Measurements from ENCODE around the gene GULP1. TPM values are rescaled to one million over a fixed set of nuclear protein-coding genes. Genes with fewer than 3 reads are reported as not detected.
A peak's percentile ranks its signal among the peaks of the same experiment; 100 is the strongest.
"Not testable (repeated sequence)": the region's sequence is repeated elsewhere in the genome, so short reads cannot be mapped to it uniquely, and the experiment has no call there.

The GULP1 gene
- polyA plus RNA-seq, 3 donors = 51.1 to 66.6 (median 60.2) TPM

DNA sequence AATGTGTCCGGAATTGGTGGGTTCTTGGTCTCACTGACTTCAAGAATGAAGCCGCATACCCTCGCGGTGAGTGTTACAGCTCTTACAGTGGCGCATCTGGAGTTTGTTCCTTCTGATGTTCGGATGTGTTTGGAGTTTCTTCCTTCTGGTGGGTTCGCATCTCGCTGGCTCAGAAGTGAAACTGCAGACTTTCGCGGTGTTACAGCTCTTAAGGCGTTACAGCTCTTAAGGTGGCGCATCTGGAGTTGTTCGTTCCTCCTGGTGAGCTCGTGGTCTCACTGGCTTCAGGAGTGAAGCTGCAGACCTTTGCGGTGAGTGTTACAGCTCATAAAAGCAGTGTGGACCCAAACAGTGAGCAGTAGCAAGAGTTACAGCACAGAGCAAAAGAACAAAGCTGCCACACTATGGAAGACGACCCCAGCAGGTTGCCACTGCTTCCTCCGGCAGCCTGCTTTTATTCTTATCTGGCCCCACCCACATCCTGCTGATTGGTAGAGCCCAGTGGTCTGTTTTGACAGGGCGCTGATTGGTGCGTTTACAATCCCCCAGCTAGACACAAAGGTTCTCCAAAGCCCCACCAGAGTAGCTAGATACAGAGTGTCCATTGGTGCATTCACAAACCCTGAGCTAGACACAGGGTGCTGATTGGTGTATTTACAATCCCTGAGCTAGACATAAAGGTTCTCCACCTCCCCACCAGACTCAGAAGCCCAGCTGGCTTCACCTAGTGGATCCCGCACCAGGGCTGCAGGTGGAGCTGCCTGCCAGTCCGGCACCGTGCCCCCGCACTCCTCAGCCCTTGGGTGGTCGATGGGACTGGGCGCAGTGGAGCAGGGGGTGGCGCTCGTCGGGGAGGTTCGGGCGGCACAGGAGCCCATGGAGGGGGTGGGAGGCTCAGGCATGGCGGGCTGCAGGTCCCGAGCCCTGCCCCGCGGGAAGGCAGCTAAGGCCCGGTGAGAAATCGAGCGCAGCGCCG lies 314.2 kb downstream of the GULP1 start:
- not testable (repeated sequence) for DNase-seq (ENCODE audit: extremely low read depth in 1 of 11, low read depth in 9 of 11, low spot score in 4 of 11)

- not testable (repeated sequence) for DNase-seq (ENCODE audit: extremely low read depth in 1 of 11, low read depth in 9 of 11, low spot score in 4 of 11)
Observed at GRCh38 chr2:188606596-188606995, 314.9 kb downstream of the GULP1 start.

DNA sequence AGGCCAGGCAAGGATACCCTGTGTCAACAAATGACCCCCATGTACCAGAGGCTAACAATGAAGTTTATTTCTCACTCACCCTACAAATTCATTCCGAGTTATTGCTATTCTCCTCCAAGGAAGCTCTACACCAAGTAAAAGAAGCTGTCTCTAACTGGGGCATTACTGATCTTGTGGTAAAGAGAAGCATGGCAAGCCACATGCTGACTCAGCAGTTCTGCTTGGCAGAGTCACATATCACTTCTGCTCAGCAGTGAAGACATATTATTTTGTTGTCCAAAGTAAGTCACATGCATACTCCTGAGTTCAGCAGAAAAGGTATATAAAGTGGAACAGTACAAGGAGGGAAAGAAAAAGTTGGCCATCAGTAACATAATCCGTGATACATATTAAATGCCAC lies 315.8 kb downstream of the GULP1 start:
- no peak for DNase-seq (ENCODE audit: extremely low read depth in 1 of 11, low read depth in 9 of 11, low spot score in 4 of 11)

DNA sequence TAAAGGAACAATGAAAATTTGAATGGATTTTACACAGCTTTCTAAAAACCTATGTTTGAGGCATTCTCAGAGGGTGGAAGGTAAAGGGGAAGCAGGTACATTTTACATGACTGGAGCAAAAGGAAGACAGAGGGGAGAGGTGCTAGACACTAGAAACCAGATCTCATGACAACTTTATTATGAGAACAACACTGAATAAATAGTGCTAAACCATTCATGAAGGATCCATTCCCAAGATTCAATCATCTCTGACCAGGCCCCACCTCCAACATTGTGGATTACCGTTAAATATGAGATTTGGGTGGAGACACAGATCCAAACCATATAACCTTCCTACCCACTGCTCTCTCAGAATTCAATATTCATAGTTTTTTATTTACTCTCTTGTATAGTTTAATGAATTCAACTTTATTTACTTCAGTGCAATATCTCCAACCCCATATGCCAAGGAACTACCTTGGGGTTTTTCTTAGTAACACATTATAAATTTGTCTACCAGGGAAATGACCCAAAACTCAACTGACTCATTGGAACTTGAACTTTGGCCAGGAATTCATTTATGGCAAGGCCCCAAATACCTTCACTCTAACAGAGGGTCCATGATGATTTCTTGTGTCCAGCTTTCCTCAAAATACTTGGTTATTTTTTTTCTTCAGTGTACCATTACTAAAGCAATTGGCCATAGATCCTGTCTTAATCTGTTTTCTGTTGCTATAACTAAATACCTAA lies 317.8 kb downstream of the GULP1 start:
- no peak for DNase-seq (ENCODE audit: extremely low read depth in 1 of 11, low read depth in 9 of 11, low spot score in 4 of 11)

- DNase-seq (ENCODE audit: extremely low read depth in 1 of 11, low read depth in 9 of 11, low spot score in 4 of 11) = no peak
Observed at GRCh38 chr2:188610050-188610444, 318.4 kb downstream of the GULP1 start.

DNA sequence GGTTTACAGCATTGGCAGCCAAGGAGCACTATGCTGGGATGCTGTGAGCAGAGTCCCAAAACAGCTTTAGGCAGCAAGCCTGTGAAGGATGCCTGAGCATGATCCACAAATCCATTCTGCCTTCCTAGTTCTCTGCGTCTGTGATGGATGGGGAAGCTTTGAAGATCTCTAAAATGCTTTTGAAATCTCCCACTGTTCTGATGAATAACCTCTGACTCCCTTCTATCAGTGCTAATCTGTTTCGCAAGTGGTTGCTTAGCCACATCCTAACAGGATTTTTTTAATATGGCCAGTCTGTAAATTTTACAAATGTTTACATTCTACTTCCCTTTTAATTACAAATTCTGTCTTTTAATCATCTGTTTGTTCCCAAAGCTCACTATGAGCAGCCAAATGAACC lies 319.2 kb downstream of the GULP1 start:
- no peak for DNase-seq (ENCODE audit: extremely low read depth in 1 of 11, low read depth in 9 of 11, low spot score in 4 of 11)

GRCh38 chr2:188619146-188619545 lies 327.5 kb downstream of the GULP1 start:
- DNase-seq (ENCODE audit: extremely low read depth in 1 of 11, low read depth in 9 of 11, low spot score in 4 of 11) = no peak

DNA sequence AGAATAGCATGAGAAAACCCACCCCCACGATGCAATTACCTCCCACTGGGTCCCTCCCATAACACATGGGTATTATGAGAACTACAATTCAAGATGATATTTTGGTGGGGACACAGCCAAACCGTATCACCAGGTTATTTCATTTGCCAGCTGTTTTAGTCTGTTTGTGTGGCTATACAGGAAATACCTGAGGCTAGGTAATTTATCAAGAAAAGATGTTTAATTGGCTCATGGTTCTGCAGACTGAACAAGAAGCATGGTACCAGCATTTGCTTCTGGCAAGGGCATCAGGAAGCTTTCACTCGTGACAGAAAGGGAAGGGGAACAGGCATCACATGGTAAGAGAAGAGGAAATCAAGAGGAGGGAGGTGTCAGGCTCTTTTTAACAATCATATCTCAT lies 329.2 kb downstream of the GULP1 start:
- no peak for DNase-seq (ENCODE audit: extremely low read depth in 1 of 11, low read depth in 9 of 11, low spot score in 4 of 11)

- no peak for DNase-seq (ENCODE audit: extremely low read depth in 1 of 11, low read depth in 9 of 11, low spot score in 4 of 11)
Observed at GRCh38 chr2:188622601-188623260, 331.1 kb downstream of the GULP1 start.

DNA sequence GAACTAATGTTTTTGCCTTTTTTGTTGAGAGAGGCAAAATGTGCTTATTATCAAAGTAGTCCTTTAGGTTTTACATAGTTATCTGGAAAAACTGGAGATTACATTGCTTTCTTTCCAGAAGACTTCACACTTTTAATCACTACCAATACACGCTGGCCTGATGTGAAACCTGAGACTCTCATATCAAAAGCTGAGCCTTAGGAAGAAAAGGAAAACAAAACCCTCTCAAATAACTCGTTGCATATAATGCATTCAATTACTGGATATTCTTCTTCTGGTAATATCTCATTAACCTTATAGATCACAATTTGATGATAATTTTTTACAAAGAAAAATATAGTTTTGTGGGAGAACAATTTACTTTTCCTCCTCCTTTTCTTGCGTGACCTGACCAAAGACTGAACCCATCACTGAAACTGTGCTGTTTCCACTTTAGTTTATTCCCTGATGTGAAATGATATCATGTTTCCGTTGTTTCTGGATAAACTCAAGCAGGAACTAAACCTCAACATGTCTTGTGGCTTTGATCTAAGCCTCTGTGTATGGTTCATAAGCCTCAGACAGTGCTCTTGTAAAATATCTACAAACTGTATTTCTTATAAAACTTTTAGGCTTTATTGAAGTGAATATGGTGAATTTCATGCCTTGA lies 332.4 kb downstream of the GULP1 start:
- DNase-seq (ENCODE audit: extremely low read depth in 1 of 11, low read depth in 9 of 11, low spot score in 4 of 11) = peak in 1 of 11 donors; percentile 10

DNA sequence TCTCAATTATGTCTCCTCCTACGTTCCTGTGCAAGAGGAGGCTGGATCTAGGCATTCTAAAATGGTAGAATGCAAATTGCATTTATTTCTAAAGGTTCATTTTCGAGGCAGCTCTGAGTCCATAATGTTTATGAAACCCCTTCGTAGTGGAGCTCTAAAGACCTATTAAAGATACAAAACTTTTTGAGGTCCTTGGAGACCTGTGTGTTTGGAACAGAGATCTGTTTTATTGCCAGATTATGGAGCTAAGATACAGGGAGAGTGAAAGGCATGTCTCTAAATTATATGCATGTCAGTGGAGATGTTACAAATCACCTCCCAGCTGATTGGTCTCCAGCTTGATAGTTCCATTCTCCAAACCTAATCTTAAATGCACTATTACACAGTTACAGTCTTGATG lies 335.8 kb downstream of the GULP1 start:
- DNase-seq (ENCODE audit: extremely low read depth in 1 of 11, low read depth in 9 of 11, low spot score in 4 of 11) = no peak

DNA sequence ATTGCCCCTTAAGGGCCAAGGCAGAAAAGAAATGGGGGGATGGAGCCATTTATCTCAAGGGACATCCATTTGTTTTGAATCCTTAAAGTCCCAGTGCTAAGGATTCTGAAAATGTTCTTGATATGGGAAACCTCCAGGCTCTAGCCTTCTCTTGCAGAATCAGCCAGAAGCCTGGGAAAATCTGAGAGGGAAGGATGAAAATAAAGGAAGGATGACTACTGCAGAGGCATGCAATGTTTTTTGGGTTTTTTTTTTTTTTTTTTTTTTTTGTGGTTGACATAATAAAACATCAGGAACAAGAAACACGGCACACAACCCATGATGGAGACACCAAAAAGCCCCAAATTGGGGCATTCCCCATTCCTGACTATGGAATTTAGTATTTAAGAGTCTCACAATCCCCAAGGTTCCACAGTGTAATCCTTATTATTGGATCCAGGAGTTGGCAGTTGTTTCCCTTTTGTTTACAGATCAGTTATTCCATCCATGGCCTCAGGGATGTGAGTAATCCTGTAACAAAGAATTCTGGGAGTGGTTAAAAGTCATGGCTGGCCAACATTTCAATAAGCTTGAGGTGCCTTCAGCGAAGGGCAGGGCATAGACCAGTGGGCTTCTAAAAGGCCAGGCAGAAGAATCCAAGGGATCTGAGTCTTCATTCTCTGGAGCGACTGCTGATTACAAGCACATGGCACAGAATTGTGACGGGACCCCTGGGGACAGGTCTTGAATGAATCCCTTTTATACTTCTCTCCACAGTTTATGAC lies 337.5 kb downstream of the GULP1 start:
- DNase-seq (ENCODE audit: extremely low read depth in 1 of 11, low read depth in 9 of 11, low spot score in 4 of 11) = no peak

DNA sequence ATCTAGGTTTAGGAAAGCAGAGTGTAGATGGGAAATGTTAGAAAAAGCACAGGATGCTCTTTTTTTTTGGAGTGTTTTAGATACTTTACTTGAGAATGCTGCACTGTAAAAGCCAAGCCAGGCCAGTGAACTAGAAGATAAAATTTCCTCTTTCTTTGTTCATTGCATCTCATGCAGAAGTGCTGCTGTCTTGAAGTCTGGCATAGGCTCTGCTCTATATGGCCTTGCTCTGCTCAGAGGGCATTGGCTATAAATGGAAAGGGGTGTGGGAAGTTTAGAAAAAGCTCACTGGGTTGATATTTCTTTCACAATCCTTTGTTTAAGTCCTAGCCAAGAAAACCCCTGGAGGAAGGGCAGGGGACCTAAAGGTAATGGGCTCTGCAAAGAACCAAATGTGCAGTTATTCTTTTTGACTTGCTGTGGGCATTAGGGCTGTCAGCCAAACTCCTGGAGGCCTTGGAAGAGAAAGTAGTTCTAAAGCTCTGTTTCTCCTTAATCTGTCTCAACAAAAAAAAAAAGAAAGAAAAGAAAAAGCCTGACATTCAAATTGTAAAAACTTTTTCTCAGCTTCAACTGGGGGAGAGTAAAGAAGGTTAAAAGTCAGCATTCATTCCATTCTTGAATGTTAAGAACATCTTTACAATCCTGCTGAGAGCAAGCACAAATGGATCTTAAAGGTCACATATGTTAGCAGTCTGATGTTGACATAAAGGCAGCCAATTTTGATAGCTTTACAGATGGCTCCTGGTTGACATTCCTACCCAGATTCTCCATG lies 338.3 kb downstream of the GULP1 start:
- no peak for DNase-seq (ENCODE audit: extremely low read depth in 1 of 11, low read depth in 9 of 11, low spot score in 4 of 11)

DNA sequence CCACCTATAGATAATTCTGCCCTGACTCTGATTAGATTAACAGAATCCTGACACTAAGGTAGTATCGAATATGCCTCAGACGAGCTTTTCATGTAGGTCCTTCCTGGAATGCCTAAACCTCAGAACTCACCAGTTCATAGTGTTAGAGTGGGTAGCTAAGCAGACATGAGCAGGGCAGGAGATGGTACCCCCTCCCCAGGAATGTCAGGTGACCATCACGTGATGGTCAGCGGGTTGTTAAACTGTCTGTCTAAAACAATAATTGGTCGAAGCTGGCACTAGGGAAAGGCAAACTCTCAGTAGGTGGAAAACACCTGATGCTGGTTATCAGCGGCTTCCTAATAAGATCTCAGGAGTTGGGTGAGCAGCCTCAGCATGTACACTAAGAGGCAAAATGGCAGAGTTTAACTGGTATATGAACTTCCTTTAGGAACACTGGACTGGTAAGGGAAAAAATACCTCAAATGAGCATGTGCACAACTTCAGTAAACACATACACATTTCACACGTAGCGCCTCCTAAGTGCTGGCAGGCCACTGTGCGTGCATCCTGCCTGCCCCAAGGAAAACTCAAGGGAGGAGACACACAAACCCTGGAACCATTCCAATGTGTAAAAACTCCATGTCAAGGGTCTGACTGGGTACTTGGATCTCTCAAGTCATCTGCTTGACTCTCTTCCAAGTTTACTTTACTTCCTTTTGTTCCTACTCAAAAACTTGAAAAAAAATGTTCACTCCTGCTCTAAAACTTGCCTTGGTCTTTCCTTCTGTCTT lies 339.5 kb downstream of the GULP1 start:
- DNase-seq (ENCODE audit: extremely low read depth in 1 of 11, low read depth in 9 of 11, low spot score in 4 of 11) = no peak

DNA sequence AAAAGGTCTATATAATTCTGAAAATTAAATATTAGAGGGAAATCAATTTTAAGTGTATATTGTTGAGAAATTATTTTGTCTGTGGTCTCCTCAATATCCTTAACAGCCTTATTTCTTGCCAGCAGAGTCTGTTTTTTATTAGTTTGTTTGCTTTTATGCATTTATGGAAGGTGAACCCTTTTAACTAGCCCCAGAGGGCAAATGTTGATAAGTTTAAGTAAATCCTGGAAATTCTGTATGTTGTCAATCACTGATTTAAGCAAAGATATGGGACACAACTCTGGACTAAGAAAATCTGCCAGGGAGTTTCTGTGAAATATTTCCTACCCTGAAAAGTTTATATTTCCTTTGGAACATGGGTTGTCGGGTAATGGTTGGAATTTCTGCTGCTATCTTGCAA lies 343.0 kb downstream of the GULP1 start:
- no peak for DNase-seq (ENCODE audit: extremely low read depth in 1 of 11, low read depth in 9 of 11, low spot score in 4 of 11)

All from renal cortex interstitium (tissue), 11 donors.